ENCODE results near the gene QSOX2.
"Not testable (repeated sequence)": the region's sequence is repeated elsewhere in the genome, so short reads cannot be mapped to it uniquely, and the experiment has no call there.

QSOX2 gene

GRCh38 chr9:136237486-136238341, 7.9 kb downstream of the QSOX2 start:
- DNase-seq (ENCODE audit: low read depth in 2 of 2): no peak

DNA sequence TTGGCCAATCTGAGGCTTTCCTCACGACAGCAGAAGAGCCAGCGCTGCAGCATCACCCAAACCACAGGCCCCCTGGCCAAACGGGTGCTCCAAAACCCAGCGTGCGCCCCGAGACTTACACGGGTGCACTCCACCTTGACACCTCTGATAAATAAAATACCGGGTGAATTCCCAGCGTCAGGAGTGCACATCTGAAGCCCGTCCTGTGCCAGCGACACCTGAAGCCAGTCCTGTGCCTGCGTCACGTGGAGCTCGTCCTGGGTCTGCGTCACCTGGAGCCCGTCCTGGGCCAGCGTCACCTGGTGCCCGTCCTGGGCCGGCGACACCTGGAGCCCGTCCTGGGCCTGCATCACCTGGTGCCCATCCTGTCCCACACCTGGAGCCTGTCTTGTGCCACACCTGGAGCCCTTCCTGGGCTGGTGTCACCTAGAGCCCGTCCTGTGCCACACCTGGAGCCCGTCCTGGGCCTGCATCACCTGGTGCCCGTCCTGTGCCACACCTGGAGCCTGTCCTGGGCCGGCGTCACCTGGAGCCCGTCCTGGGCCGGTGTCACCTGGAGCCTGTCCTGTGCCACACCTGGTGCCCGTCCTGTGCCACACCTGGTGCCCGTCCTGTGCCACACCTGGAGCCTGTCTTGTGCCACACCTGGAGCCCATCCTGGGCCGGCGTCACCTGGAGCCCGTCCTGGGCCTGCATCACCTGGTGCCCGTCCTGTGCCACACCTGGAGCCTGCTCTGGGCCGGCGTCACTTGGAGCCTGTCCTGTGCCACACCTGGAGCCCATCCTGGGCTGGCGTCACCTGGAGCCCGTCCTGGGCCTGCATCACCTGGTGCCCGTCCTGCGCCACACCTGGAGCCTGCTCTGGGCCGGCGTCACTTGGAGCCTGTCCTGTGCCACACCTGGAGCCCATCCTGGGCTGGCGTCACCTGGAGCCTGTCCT, 8.9 kb downstream of the QSOX2 start:
- DNase-seq (ENCODE audit: low read depth in 2 of 2): not testable (repeated sequence)

DNA sequence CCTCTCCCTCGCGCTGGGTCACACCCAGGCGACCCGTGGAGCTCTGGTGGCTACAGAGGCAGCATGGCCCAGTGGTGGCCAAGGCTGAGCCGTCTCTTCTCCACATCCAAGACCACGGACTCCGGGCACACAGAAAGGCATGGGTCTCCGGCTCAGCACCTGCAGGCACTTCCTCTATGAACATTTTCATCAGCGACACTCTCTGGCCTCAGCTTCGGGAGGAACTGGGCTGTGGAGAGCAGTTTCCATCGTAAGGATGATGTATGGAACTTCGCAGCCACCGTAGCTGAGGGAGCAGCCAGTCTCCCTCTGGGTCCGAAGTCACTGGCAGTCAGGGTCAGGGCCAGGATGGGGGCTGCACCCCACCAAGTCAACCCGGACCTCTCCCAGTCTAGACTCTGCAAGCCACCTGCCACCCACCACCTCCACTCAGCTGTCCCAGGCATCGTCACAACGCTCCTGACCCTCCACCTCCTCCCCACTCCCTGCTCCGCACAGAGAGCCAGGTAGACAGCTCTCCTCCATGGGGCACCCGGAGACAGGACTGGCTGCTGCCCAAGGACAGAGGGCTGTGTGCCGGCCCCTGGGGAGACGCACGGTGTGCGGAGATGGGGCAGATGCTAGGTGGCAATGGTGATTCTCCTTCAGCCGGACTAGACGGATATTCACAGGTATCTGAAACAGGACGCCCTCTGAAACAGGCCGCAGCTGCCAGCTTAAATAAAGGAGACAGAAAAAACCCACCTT, 9.7 kb downstream of the QSOX2 start:
- no peak for DNase-seq (ENCODE audit: low read depth in 2 of 2)

- no peak for DNase-seq (ENCODE audit: low read depth in 2 of 2)
Observed at GRCh38 chr9:136235171-136235570, 10.4 kb downstream of the QSOX2 start.

DNA sequence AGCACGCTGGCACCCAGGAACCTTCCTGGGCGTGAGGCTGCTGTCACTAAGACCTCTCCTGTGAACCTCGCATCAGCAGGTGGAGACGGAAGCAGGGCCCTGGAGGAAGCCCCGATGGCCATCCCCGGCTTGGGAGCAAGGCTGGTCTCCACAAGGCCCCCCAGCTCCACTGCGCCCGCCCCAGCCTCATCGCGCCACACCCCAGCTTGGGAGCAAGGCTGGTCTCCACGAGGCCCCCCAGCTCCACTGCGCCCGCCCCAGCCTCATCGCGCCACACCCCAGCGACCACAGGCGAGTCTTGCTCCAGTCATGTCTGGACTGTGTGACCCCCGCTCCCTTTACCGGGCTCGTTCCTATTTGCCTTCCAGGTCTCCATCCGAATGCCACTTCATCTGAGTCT, 11.0 kb downstream of the QSOX2 start:
- no peak for DNase-seq (ENCODE audit: low read depth in 2 of 2)

GRCh38 chr9:136233868-136234267, 11.7 kb downstream of the QSOX2 start:
- no peak for DNase-seq (ENCODE audit: low read depth in 2 of 2)

DNA sequence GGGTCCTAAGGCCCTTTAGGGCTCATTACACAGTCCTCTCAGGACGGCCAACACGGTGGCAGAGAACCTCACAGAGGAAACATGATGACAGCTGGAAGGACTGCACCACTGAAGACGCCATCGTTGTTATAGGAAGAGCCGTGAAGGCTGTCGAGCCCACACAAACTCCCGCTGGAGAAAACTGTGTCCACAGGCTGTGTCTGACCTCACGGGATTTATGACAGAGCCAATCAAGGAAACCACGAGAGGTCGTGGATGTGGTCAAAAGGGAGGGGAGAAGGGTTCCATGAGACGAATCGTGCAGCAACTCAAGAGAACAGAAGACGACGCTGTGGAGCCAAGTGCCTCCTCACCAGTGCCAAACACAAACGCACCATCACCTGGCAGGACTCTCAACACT, 12.2 kb downstream of the QSOX2 start:
- DNase-seq (ENCODE audit: low read depth in 2 of 2): no peak

GRCh38 chr9:136232969-136233368, 12.6 kb downstream of the QSOX2 start:
- DNase-seq (ENCODE audit: low read depth in 2 of 2): no peak

DNA sequence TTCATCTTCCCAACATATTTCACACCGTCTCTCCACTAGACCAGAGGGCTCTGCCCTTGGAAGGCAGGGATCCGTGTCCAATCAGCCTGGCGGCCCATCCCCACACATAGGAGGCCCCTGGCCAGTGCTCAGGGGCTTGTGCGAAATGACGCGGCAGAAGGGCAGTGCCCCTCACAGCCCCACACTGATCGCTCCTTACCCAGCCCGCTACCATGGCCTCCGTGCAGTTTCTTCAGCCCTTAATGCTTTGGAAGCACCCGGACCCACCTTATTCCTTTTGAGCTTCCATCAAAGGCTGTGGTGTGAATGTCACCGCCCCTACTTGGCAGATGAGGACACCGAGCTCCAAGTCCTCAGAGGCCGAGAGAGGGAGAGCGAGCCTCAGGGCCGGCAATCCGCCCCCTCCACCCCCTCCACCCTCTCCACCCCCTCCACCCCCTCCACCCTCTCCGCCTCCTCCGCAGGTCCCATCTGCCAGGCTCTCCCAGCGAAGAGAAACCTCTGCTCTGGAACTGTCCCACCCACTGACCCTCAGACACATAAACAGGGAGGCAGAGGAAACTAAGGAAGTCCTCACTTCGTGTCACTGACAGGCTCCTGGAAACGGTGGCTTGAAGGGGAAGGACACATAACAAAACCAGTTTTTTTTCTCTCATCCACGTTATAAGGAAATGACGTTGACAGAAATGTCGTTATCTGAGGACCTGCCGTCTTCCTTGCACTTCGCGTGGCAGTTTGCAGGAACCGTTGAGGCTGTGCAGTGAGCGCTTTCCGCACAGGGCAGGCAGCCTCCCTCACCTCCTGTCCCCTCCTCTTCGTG, 13.9 kb downstream of the QSOX2 start:
- no peak for DNase-seq (ENCODE audit: low read depth in 2 of 2)

- DNase-seq (ENCODE audit: low read depth in 2 of 2): no peak
Observed at GRCh38 chr9:136230773-136231172, 14.8 kb downstream of the QSOX2 start.

DNA sequence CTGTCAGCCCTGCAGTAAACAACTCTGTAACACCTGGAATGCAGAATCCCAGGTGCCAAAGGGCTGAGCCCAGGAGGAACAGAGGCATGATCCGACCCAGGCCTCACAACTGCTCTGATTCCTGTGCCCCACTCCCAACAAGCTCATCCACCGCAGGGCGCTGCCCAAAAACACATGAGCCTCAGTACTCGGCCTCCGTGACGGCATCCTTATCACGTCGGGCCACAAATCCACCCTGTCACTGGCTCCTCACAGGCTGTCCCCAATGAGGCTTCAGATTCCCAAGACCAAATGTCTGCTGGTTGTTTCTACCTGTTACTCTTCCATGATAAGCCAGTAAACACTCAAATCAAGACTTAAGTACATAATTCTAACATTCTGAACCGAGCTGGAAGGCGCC, 15.2 kb downstream of the QSOX2 start:
- DNase-seq (ENCODE audit: low read depth in 2 of 2): no peak

DNA sequence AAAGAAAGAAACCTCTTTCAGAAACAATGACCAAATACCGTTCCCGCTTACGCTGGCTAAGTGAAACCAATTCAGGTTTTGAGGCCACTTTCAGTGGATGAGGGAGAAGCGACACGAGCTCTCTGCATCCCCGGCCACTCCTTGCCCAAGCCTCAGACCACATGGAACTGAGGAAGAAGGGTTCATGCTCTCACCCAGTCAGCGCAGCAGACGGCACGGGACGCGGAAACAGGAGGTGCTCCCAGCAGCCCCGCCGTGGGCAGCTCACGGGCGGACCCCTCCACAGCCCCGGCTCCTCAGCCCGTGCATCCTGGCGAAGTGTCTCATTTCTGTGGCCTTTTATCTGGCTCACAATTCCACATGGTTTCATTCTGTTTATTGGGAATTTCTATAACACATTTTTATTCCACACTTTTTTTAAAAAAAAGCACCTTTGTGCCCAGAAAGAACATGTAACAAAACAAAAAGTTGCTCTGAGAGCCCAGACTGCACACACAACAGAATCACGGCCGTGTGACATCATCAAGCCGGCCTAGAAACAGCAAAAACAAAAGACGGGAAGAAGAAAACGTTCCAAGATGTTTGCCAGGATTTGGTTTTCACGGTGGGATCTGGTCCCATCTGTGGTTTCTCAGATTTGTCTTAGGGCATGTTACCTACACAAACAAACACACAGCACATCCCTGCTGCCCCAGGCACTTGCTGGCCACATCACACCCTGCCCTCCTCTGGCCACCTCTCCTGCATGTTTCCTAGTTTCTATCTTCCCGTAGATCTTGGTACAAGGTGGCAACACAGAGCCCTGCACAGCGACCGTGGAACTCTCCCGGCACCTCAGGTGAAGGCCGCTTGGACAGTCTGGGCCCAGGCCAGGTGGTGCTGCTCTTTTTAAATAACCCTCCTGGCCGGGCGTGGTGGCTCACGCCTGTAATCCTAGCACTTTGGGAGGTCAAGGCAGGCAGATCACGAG, 16.2 kb downstream of the QSOX2 start:
- no peak for DNase-seq (ENCODE audit: low read depth in 2 of 2)

DNA sequence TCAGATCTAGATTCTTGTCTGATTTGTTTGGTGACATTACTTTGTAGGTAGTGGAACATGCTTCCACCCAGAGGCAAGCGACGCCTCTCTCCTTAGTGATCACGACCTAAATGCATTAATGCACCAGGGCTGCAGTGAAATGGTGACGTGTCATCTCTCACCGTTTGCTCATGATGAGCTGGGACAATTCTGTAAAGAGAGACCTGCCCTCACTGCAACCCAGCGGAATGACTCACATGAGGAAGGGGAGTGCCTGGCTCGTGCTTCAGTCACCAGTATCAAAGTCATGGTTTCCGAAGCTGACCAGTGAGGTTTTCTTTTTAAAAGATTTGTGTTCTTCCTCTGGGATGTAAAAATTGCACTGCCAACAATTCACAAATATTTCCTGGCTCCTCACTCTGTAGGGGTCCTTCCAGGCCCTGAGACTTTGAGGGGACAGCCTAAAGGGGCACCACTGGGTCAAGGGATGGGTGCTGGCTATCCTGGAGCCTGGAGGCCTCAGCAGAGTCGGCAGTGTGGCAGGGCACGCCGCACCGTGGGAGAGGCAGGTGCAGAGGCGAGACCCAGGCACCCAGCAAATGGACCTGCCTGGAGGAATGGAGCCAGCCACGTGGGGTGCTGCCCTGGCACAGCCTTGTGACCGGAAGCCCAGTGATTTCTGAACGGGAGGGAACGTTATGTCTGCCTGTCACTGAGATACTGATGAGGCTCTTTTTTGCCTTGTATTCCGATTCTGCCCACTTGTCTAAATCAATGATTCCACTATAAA, 17.3 kb downstream of the QSOX2 start:
- peak in 1 of 2 experiments; percentile 27 for DNase-seq (ENCODE audit: low read depth in 2 of 2)

- DNase-seq (ENCODE audit: low read depth in 2 of 2): no peak
Observed at GRCh38 chr9:136226680-136227407, 18.8 kb downstream of the QSOX2 start.

GRCh38 chr9:136225748-136226679, 19.6 kb downstream of the QSOX2 start:
- peak in 1 of 2 experiments; percentile 8 for DNase-seq (ENCODE audit: low read depth in 2 of 2)

DNA sequence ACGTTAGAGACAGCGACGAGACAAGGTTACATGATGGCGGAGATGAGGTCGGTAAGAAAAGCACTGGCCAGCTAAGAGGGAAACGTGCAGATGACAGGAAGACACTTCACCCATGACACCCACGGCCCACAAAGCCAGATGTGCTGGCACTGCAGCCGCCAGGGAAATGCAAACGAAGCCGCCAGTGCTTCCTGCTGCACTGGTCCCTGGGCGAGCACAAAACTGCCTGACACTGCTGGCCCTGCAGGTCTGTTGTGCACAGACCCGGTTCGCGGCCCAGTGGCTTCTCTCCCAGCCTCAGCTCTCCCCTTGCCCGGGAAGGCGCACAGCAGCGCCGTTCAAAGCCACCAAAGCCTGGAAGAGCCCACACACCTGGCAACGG, 20.3 kb downstream of the QSOX2 start:
- no peak for DNase-seq (ENCODE audit: low read depth in 2 of 2)

DNA sequence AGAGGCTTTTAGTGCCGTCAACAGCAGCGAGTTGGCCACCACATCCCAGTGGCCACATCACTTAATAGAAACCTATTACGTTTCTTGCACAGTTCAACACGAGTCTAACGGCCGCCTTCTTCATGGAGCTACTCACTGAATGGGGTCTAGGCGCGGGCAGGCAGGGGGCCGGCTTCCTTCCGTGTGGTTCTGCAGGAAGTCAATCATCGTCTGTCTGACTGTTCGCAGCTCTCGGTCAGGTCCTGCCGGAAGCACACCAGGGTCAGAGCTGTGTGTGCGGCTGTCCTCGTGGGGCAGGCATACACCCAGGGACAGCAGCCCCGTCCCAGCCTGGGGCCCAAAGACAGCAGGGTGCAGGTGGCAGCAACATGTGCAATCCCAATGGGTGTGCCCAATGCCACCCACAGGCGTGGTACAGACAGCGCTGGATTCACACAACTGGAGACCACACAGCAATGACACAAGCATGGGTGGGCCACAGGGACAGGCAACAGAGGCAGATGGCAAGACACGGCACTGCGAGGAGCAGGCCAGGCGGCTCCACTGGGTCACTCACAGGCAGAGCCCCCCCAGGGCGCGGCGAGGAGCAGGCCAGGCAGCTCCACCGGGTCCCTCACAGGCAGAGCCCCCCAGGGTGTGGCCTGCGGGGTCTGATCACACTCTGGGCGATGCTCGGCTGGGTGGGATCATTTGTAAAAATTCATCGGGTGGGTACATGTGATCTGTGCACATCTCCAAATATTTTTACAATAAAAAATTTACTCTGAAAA, 21.6 kb downstream of the QSOX2 start:
- DNase-seq (ENCODE audit: low read depth in 2 of 2): no peak

All from fibroblast of skin of left quadriceps (primary cell).